GM18907 (cell line): ENCODE data around the gene GALNT18.
"Not testable (repeated sequence)": the region's sequence is repeated elsewhere in the genome, so short reads cannot be mapped to it uniquely, and the experiment has no call there.

Experiments
- ATAC-seq: cut with Tn5 transposase; IDR thresholded peaks from one replicate; pipeline ENCODE4 v1.9.1; 2021; ENCODE audit warnings: mild to moderate bottlenecking, moderate library complexity; ENCODE audit not compliant: unreplicated experiment

The GALNT18 gene

DNA sequence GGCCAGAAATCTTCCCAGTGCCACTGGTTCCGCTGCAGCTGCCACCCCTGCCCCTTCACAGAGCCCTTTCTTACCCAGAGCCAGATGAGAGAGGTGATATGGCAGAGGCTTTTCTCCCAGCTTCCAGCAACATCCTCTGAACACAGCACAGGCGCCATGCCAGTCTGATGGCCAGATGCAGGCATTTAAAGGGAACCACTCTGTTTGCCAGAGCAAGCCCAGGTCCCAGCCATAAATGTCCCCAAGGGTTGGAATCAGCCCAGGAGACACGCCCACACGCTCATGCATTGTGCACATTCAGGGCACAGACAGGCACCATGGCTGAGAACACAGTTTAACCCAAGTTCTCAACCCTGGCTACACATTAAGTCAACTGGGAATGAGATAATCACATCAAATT is 154.5 kb downstream of the GALNT18 start:
- no peak for ATAC-seq

DNA sequence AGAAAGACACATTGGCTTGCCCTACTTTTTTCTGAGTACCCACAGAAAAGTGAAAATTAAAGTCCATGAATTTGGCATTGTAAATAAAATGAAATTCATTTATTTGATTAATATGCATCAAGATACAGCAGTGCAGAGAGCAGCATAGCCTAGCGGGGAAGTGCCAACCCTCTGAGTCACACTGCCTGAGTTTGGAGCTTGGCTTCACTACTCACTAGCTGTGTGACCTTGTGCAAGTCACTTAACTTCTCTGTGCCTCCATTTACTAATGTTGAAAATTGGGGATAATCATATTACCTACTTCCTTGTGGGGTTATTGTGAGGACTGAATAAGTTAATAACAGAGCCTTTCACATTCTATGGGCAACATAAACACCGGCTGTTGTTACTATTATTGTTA is 157.2 kb downstream of the GALNT18 start:
- ATAC-seq, result no peak

DNA sequence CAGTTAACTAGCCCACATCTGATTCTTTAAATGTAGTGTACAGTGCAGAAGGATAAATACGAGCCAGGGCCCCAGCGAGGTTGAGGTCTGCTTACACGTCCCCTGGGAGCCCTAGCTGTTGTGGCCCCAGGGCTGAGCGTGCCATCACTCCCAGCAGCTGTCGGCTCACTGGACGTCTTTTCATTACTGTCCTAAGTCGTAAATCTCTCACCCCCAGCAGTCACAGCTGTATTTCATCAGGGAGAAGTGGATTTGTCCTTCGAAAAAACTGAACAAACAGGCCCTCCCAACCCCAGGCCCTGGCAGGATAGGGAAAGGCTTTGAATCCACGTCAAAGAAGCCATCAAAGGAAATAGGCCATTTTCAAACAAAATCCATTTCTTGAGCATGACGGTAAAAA is 158.4 kb downstream of the GALNT18 start:
- ATAC-seq, result no peak

DNA sequence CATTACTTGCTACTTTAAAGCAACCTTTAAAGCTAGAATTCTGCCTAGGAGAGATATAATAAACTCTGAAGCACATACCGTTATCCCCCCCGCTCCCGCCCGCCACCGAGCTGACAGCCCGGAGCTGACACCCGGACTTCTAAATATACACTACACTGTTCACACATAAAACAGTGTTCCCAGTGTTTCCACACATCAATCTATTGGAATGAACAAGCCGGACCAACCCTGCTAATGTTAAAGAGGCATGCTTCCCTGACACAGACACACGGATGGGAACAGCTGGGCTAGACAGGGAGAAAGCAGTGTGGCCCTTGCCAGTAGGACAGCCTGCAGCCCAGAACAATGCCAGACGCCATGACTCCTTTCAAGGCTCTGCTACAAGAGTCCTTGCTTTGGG is 160.3 kb downstream of the GALNT18 start:
- no peak for ATAC-seq

DNA sequence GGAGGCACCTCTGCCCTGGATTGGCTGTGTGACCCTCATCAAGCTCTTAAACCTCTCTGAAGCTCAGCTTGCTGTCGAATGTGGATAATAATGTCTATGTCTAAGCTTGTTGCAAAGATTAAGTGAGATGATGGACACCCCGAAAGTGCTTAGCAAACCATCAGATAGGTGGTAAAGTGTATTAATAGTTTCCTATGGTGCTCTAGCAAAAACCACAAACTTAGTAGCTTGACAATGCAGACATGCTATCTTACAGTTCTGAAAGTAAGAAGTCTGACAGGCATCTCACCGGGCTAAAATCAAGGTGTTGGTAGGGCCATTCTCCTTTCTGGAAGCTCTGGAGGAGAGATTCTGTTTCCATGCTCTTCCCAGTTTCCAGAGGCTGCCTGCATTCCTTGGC is 162.2 kb downstream of the GALNT18 start:
- ATAC-seq, result no peak

DNA sequence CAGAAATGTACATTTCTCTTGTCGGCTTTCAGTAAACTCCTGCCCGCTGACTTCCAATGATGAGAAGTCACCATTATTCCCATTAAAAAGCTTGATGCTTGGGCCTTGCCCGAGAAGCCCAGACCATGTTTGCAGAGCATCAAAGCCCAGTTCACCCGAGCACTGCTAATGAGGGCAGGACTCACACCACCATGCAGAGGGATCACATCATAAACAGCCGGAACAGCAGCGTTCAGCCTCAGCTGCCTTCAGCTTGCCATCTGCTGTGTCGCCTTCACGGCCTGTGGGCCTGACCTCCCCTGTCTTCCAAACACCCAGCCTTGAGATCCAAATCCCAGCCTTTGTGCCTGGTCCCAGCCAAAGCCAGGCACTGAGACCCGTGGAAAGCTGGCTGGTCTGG is 163.3 kb downstream of the GALNT18 start:
- ATAC-seq, result no peak

DNA sequence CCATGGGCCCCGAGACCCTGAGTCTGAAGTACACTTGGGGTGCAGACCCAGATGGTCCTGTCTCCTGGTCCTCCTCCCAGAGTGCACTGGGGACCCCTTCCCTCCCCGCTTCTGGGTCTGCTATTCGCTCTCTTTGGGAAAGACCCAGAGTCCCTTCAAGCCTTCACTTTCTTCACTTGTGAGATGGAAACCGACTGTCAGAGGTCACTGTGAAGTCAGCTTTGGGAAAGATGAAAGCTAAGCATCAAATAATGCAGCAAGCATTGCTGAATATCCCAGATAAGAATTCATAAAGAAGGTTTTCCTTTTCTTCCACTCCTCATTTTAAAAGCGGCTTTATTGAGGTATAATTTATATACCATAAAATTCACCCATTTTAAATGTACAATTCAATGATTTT is 163.8 kb downstream of the GALNT18 start:
- ATAC-seq, result no peak

DNA sequence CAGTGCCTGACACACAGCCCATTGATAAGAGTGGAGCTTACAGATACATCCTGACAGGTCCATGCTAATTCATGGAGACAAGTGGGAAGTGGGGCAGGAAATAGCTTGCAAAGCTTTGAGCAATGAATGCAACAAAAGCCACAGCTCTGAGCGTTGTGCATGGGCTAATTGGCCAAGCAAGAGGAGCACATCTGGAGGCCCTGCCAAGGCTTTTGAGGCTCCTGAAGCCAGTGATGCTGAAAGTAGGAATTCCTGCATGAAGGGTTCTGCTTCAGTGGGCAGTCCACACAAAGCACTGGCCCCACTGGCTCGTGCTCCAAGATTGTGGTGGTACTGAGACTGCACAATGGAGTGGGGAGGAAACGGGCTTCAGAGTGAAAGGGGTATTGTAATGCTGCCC is 164.9 kb downstream of the GALNT18 start:
- ATAC-seq, result no peak

DNA sequence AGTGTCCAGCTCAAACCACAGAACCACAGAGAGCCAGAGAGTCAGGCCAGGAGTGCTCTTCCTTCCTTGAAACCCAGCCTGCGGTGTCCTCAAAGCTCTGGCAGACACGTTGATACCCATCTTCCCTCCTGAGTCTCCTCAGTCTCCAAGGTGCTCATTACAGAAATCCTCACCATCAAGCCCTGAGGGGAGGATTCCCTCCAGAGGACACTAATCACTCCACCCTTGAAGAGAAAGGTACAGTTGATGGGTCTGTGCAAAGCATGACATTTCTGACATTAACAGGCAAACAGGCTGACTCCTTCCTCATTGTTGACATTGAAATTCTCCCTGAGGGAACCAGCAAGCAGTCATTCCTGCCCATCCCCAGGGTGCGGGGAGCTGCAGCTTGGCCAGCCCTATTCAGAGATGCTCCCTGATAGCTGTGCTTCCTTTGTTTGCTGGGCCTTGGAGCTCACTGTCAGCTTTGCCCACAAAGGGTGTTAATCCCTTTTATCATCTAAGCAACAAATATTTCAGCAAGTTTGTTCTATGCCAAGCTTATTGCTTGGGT is 167.1 kb downstream of the GALNT18 start:
- ATAC-seq, result no peak

DNA sequence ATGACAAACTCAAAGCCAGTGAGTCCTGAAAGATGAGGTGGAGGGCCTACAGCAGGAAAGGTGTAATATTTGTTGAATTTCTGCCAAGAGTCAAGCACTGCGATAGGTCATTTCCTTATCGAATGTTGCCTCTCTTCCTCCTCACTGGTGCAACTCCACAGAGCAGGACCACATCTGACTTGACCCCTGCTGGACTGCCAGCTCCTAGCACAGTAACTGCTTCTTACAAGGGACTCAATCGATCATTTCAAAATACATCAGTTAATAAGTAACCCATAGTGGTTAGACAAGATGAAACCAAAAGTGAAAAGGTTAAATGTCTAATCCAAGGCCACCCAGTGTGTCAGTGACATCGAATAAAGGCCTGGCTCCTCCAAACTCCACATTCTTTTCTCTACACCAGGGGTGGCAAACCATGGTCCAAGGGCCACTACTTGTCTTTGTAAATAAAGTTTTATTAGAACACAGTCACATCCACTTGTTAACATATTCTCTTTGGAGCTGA is 170.3 kb downstream of the GALNT18 start:
- ATAC-seq, result peak; percentile 97

DNA sequence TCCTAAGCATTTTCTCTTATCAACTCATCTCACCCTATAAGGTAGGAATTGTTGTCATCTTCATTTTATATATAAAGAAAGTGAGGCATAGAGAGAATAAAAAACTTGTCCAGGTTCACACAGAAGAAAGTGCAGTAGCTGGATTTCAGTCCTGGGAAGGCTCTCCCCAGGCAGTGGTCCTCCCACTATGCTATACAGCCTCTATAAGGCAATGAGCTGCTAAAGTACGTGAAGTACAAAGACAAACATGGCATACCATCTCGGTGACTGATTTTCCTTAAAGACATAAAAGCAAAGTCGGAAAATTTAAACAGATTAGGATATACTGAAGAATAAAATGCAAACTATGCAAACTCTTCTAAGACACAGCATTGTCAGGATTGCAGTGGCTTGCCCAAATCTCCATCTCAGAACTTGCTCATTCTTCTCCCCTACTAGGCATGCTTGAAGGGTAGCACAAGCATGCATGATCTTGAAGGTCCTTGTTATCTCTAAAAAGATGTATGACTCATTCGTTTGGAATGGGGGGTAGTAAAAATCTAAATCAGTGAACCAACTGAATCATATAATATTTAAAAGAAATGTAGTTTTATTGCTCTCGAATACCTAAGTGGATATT is 171.0 kb downstream of the GALNT18 start:
- ATAC-seq, result no peak

DNA sequence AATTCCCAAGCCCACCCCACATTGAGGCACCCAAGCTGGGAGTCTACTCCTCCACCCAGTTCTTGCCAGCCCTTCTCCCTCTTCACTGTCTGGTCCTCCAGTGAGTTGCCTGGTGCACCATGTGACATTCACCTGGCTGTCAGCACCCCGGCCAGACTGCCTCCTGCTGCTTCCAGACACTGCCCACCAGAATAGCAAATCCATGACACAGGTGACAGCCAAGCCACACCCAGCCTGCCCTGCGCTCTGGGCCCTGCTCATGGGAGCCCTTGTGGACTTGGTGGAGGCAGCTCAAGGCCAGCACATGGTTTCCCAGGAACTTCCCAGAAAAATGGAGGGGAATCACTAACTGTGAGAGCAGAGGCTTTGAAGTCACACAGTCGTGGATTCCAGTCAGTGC is 172.5 kb downstream of the GALNT18 start:
- no peak for ATAC-seq

DNA sequence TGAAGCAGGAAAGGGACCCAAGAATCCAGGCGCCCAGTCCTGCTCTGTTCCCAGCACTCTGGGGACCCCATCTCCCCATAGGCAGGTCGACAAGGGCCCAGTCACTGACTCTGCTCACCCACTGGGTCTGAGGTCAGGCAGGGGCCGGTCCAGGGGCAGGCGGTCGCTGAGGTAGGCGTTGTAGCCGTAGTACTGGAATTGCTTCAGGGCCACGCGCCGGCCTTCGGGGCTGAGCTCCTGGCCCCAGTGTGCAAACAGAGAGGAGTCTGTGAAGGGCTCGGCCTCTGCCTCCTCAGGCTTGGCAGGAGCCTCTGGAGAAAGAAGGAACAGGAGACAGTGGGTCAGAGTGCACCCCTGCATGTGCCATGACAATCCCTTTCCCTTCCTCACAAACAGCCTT is 173.2 kb downstream of the GALNT18 start:
- no peak for ATAC-seq

DNA sequence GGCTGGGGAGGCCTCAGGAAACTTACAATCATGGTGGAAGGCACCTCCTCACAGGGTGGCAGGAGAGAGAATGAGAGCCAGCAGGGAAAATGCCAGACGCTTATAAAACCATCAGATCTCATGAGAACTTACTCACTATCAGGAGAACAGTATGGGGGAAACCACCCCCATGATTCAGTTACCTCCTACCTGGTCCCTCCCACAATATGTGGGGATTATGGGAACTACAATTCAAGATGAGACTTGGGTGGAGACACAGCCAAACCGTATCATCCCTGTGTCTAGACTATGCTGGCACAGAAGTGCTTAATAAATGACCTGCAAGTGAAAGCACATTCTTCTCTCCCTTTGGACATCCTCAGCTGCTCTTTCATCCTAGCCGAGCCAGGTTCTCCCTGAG is 174.2 kb downstream of the GALNT18 start:
- ATAC-seq, result not testable (repeated sequence)

DNA sequence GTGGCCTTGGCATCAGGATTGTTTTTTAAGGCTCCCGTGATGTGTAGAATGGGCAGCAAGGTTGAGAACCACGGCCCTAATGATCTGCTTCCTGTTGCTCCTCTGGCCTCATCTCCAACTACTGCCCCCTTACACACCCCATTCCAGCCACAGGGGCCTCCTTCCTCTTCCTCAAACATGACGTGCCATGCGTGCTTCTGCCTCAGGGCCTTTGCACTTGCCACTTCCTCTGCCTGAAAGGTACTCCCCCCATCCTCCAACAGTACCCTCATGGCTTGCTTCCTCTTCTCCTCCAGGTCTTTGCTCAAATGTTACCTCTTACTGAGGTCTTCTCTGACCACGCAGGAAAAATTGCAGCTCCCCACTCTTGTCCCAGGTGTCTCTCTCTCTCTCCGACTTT is 174.8 kb downstream of the GALNT18 start:
- no peak for ATAC-seq

DNA sequence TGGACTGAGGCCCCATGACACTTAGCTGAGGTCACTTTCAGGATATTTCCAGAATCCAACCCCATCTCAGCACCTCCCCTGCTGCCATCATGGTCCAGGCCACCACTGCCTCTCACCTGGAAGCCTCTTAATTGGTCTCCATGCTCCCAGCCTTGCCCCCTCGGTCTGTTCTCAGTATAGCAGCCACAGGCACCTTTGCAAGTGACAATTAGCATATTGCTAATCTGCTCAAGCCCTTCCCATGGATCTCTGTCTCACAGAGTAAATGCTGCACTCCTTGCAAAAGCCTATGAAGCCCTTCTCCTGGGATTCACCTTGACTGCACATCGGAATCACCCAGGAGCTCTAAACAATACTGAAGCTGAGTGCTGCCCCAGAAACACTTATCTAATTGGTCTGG is 175.2 kb downstream of the GALNT18 start:
- no peak for ATAC-seq

DNA sequence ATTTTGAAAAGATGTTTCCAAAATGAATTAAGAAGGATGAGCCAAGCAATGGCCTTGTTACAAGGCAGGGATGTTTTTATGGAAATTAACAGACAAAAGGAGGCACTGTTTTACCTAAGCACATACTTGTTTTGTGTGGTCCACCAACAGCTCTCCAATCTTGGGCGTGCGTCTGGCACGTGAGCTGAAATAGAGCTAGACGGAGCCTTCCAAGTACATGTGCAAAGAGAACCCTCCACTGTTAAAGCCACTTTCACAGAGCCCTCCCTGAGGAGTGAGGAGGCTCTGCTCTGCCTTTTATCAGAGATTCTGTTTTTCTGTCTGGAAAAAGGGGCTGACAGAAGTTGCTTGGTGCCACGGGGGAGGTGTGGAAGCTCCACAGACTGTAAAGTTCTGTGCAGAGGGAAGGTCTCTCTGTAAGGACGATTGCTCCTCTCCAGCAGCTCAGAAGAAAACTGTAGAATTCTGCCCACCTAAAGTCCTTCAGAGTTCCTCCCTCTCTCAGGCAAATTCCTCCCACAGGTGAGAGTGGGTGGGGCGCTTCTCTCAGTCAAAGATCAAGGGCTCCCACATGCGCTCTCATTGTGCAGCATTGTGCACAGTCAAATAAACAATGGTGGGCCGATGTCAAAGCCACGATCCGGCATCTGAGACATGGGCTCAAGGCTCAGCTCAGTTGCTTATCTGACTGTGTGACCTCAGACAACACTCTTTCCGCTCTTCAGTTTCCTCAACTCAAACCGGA is 176.2 kb downstream of the GALNT18 start:
- no peak for ATAC-seq

DNA sequence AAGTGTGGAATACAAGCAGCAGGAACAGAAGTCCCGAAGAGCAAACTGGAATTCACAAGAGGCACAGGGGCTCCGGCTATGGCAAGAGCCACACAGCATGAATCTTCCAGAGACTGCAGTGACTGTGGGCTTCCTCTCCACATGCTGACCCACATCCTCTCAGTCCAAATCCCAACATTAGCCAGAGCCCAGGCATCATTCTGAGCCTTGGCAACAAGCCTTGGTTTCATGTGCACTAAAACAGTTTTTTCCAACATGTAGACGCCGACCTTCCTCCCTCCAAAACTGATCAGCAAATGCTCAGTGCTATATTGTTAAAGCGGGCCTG is 177.0 kb downstream of the GALNT18 start:
- no peak for ATAC-seq

DNA sequence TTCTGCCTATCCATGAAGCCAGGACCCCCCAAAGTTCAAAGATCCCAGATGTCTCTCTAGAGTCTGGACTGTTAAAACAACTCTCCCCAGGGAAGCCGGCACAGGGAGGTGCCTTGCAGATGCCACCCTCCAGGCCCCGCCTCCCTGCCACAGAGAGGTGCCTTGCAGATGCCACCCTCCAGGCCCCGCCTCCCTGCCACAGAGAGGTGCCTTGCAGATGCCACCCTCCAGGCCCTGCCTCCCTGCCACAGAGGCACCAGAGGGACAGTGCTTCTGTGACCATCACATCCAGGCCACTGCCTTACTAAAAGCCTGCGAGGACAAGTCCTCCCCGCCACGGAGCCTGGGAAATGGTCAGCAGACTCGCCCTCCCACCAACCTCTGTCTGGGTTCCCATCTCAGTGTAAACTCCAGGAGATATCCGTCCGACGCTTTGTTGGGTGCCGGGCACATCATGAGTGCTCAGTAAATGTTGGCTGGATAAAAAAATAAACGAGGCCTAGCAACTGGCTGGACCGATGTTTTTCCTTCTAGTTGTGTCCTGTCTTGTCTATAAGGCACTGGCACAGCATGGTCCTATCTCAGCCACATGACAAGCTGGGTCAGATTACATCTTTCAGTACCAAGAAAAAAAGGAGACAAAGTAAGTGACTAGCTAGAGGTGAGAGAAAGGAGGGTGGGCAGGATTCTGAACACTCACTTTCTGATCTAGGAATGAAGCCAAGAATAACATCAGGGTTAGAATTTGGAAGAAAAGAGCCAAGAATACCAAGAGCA is 177.6 kb downstream of the GALNT18 start:
- ATAC-seq, result no peak

DNA sequence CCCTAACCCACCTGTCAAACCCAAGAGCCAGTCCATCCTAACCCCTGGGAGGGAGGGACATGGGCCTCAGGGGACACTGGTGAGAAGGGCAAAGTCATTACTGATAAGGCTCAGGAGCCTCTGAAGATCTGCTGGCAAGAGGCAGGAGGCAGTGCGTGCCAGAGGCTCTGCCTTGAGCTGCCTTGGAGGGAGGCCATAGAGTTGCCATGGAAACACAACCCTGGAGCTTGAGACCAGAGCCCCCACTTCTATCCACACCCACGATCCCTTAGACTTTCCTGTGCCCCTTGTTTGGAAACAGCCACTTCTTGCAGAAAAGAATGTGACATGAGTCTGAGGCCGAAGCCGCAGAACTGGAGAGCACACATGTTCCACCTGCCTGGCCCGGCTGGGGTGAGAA is 179.0 kb downstream of the GALNT18 start:
- no peak for ATAC-seq

DNA sequence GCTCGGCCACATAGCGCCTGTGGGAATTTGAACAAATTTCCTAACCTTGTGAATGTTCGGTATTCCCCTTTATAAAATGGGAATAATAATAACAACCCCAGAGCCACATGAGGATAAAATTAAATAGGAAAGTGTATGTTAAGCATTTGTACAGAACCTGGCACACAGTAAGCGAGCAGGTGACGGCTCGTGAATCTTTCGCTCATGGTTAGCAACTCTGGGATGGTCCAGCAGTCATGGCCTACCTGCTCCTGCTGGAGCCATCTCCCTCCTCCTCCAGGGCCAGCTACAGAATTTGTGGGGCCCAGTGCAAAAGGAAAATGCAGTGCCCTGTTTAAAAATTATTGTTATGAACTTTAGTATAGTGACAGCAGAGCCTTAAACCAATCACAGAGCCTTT is 180.3 kb downstream of the GALNT18 start:
- ATAC-seq, result no peak

DNA sequence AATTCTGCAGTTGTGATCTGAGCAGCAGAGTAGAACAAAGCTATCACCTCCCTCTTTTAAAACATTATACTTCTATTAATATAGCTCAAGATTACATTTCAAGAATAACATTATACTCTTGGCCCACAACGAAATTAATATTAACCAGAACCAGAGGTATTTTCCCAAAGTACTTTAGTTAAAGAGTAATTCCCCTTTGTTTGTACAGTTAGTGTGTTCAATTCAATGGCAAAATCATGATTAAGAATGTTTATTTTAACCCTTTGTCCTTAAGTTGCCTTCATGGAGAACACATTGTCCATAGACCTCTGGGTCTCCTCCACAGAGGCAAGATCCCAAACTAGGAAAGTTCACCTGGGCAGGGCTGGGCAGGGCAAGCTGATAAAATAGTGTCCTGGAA is 180.7 kb downstream of the GALNT18 start:
- ATAC-seq, result no peak
